Osteoblast (primary cell): ENCODE results near the gene PTGDS. TPM values are rescaled to one million over a fixed set of nuclear protein-coding genes. Genes with fewer than 3 reads are reported as not detected.

Experiments used
- DNase-seq: peaks from one replicate; pipeline ENCODE4 v3.0.0; 2011; ENCODE audit warnings: low spot score, mixed read lengths; ENCODE audit not compliant: insufficient read length; ENCODE audit errors: missing footprints
- H2AFZ ChIP-seq: 2 replicates; pipeline ENCODE4 v1.6.0; 2011; ENCODE audit warnings: mild to moderate bottlenecking, low read length
- H3K27ac ChIP-seq: 2 replicates; pipeline ENCODE4 v1.5.1; 2011; ENCODE audit warnings: mild to moderate bottlenecking, low read depth, low read length, moderate library complexity
- H3K27me3 ChIP-seq: 2 replicates; pipeline ENCODE4 v1.6.0; 2012; ENCODE audit warnings: mild to moderate bottlenecking, control low read depth, inconsistent platforms, low read length, moderate library complexity; ENCODE audit not compliant: insufficient read depth
- H3K36me3 ChIP-seq: 2 replicates; pipeline ENCODE4 v1.5.1; 2011; ENCODE audit warnings: mild to moderate bottlenecking, low read length, control low read depth, moderate library complexity; ENCODE audit not compliant: insufficient read depth
- H3K4me1 ChIP-seq: 2 replicates; pipeline ENCODE4 v1.5.1; 2011; ENCODE audit warnings: mild to moderate bottlenecking, low read length, control low read depth, moderate library complexity; ENCODE audit not compliant: insufficient read depth
- H3K4me2 ChIP-seq: 2 replicates; pipeline ENCODE4 v1.6.0; 2011; ENCODE audit warnings: mild to moderate bottlenecking, low read length; ENCODE audit not compliant: insufficient read depth
- H3K4me3 ChIP-seq: fragments of 200-600 bp; sonication (generic); 3 replicates; pipeline ENCODE4 v1.5.1; 2012; ENCODE audit warnings: mild to moderate bottlenecking, low read length, inconsistent platforms; ENCODE audit not compliant: insufficient read depth
- H3K79me2 ChIP-seq: 2 replicates; pipeline ENCODE4 v1.6.0; 2012; ENCODE audit warnings: mild to moderate bottlenecking, low read length, control low read depth, inconsistent platforms; ENCODE audit not compliant: insufficient read depth
- H3K9me3 ChIP-seq: 2 replicates; pipeline ENCODE4 v1.5.1; 2011; ENCODE audit warnings: low read depth, low read length, control low read depth
- H4K20me1 ChIP-seq: 2 replicates; pipeline ENCODE4 v1.6.0; 2012; ENCODE audit warnings: mild to moderate bottlenecking, low read length, control low read depth; ENCODE audit not compliant: insufficient read depth
- total RNA-seq: library from RNA; depleted of rRNA; stranded (reverse); fragments of >200 nt; gene quantifications from 2 replicates; pipeline ENCODE4 v1.2.3, GENCODE V29; 2012
- TF ChIP-seq, protein P1 (sequence below): IDR thresholded peaks from 2 replicates; pipeline ENCODE4 v1.5.1; 2011; ENCODE audit warnings: mild to moderate bottlenecking, low read depth, low read length, moderate library complexity; ENCODE audit errors: extremely low read depth

The PTGDS gene
- total RNA-seq, 1 donor = 57.9 TPM

DNA sequence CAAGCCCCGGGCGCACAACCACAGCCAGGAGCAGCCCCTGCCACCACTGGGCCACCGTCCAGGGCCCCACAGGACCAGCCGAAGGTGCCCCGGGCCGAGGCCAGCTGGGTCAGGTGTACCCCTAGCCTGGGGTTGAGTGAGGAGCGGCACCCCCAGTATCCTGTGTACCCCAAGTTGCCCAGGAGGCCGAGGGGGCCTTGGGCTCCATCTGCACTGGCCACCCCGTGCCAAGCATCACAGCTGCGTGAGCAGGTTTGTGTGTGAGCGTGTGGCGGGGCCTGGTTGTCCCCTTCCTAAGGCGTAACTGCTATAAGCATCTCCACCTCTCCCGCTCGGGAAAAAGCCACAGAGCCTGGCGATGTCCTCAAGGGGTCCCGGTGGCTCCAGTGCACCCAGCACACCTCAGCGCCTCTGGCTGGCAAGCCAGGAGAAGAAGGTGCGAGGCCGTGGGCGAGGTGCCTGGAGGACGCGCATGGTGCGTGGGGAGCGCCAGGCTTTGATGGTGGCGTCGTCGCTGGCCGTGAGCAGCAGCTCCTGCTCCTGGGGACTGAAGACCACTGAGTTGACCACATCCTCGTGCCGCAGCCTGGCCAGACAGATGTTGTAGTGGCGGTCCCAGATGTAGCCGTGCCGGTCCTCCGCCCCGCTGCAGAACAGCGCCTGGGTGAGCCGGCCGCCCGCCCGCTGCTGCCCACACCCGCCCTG, 36.6 kb upstream of the PTGDS start:
- Histone ChIP-seq H3K9me3 (no peaks in the 10 kb centered on the region), H3K4me1 (peaks cover 8% of the 10 kb centered on the region), H3K4me3 (no peak overlapping the region), H2AFZ (no peak overlapping the region), H3K4me2 (no peak overlapping the region), H3K36me3 (peaks cover 49% of the 10 kb centered on the region), H3K27me3 (no peaks in the 10 kb centered on the region), H4K20me1 (peaks cover 17% of the 10 kb centered on the region), H3K79me2 (peaks cover 39% of the 10 kb centered on the region), H3K27ac (no peak overlapping the region)
- no peak for DNase-seq
- TF ChIP-seq, protein P1, sequence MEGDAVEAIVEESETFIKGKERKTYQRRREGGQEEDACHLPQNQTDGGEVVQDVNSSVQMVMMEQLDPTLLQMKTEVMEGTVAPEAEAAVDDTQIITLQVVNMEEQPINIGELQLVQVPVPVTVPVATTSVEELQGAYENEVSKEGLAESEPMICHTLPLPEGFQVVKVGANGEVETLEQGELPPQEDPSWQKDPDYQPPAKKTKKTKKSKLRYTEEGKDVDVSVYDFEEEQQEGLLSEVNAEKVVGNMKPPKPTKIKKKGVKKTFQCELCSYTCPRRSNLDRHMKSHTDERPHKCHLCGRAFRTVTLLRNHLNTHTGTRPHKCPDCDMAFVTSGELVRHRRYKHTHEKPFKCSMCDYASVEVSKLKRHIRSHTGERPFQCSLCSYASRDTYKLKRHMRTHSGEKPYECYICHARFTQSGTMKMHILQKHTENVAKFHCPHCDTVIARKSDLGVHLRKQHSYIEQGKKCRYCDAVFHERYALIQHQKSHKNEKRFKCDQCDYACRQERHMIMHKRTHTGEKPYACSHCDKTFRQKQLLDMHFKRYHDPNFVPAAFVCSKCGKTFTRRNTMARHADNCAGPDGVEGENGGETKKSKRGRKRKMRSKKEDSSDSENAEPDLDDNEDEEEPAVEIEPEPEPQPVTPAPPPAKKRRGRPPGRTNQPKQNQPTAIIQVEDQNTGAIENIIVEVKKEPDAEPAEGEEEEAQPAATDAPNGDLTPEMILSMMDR = no peak

DNA sequence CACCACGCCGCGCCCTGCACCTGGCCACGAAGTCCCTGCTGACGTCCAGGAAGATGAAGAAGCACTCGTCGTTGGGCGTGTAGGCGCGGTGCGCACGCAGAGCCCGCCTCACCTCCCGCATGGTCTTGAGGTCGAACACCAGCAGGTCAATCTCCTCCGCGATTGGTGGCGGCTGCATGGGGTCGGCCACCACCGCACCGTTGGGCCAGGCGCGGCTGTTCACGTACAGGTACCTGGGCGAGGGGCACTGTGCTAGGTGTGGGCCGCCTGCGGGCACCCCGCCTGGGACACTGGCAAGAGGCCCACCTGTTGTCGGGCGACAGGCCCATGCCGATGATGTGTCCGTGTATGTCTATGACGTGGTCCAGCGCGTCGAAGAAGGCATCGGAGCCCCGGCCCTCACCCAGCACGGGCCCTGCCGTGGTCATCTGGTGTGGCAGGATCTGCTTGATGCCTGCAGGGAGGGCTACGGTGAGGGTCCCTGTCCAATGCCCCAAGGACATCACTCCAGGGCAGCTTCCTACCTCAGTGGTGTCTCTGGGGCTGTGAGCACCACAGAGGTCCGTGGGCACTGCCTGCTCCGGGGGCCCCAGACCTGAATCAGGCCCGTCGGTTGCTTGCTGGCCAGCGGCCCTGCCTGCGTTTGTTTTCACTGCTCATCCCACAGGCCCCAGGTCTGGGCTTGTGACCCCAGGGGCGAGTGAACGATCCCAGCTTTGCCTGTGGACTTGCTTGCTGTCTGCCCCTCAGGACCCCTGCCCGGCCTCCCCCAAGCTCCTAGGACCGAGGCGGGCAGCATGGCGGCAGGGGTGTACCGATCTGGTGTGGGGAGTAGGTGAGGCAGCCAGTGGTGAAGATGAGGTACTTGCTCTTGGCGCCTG, 35.8 kb upstream of the PTGDS start:
- Histone ChIP-seq H2AFZ (no peak overlapping the region), H3K36me3 (peaks cover 49% of the 10 kb centered on the region), H3K4me1 (peaks cover 8% of the 10 kb centered on the region), H3K27ac (no peak overlapping the region), H3K9me3 (no peaks in the 10 kb centered on the region), H4K20me1 (peaks cover 17% of the 10 kb centered on the region), H3K79me2 (peaks cover 39% of the 10 kb centered on the region), H3K27me3 (no peaks in the 10 kb centered on the region), H3K4me3 (no peak overlapping the region), H3K4me2 (no peak overlapping the region)
- TF ChIP-seq, protein P1 = no peak
- DNase-seq = no peak

DNA sequence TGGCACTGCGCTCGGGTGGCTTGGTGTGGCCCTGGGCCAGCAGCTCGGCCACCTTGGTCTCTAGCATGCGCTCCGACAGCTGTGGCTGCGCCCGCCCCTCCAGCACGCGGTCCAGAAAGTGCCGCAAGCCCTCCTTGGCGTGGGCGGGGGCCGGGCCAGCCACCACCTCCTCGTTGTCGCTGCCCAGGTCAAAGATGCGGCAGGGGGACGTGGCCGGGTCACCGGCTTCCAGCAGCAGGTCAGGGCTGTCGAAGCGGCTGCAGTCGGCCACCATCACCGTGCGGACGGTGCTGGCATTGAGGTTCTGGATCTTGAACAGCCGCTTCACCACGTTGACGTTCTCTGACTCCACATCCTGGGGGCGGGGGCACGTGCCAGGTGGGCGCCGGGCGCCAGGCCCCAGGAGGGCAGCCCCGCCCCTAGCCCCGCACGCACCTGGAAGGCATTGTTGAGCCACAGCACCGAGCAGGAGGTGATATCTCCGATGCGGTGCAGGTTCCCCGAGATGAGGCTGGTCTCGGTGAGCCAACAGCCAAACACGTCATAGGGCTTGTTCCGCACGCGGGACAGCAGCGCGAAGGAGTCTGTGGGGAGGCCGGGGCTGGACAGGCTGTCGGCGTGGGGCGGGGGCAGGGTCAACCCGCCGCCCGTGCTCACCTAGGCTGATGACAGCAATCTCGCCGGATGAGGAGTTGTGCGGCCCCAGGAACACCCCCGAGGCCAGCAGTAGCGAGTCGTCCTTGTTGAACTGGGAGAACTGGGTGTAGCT, 35.0 kb upstream of the PTGDS start:
- H3K27me3 ChIP-seq = no peaks in the 10 kb centered on the region
- peaks cover 49% of the 10 kb centered on the region for H3K36me3 ChIP-seq
- no peak overlapping the region for H3K4me2 ChIP-seq
- no peak overlapping the region for H3K27ac ChIP-seq
- TF ChIP-seq, protein P1 = no peak
- no peak overlapping the region for H3K4me3 ChIP-seq
- peak; percentile 80 for DNase-seq
- H3K79me2 ChIP-seq = peaks cover 39% of the 10 kb centered on the region
- peaks cover 17% of the 10 kb centered on the region for H4K20me1 ChIP-seq
- peaks cover 8% of the 10 kb centered on the region for H3K4me1 ChIP-seq
- H2AFZ ChIP-seq = no peak overlapping the region
- H3K9me3 ChIP-seq = no peaks in the 10 kb centered on the region
